K562 (cell line): ENCODE results near the gene CCNL2. TPM values are rescaled to one million over a fixed set of nuclear protein-coding genes. Genes with fewer than 3 reads are reported as not detected.

Experiments used
- ATAC-seq: fragments of 200-7000 bp; cut with Tn5 transposase; 3 replicates; pipeline ENCODE4 v1.9.1; 2020; ENCODE audit warnings: moderate library complexity
- BruUV-seq: library from RNA; stranded (reverse); fragments of 400-500 nt; replicated peaks from 2 replicates; lab custom pipeline; 2021; lab: Mats Ljungman, UMichigan
- CTCF ChIA-PET: fragments of 300-600 bp; formaldehyde crosslinking; extraction: SDS; loops from one replicate; lab custom pipeline; 2021; ENCODE audit warnings: low intra/inter-chr PET ratio; lab: Yijun Ruan, JAX
- POLR2A ChIA-PET: fragments of 300-600, 350-650 bp; sonication (Branson Sonifier 250); formaldehyde crosslinking; extraction: SDS; loops from one replicate; lab custom pipeline; 2021; ENCODE audit warnings: antibody characterized with exemption, inconsistent platforms; lab: Yijun Ruan, JAX
- DNase-seq, 4 experiments: peaks; one replicate each; pipeline versions ENCODE4 v3.0.0 to v3.0.0-alpha.2; 2011 to 2018; ENCODE audit warnings: low spot score in 3 of 4, mixed read lengths in 3 of 4; ENCODE audit errors: extremely low read depth in 1 of 4
- FAIRE-seq: peaks from 2 replicates; lab custom pipeline; 2011; peaks lifted over from hg19 to GRCh38; lab: Jason Lieb, UNC
- H2AFZ ChIP-seq: 2 replicates; pipeline ENCODE4 v1.6.0; 2011; ENCODE audit warnings: low read depth, low read length, control low read depth, inconsistent platforms
- H3K27ac ChIP-seq: fragments of 200-600 bp; 3 replicates; pipeline ENCODE4 v1.8.0; 2011; ENCODE audit warnings: low read depth, mild to moderate bottlenecking, control low read depth, inconsistent platforms, low read length, moderate library complexity, mixed read lengths; ENCODE audit errors: extremely low read depth
- H3K27me3 ChIP-seq, 2 experiments: fragments of 300-600 bp in 1 of 2; 2 replicates in 1 of 2; 3 replicates in 1 of 2; pipeline versions ENCODE4 v1.6.0 to v1.8.0; 2011; ENCODE audit warnings: inconsistent platforms in 2 of 2, low read length in 2 of 2, mild to moderate bottlenecking in 1 of 2, mixed read lengths in 1 of 2, moderate library complexity in 1 of 2; ENCODE audit not compliant: control insufficient read depth in 2 of 2, insufficient read depth in 2 of 2
- H3K36me3 ChIP-seq: fragments of 300-600 bp; 3 replicates; pipeline ENCODE4 v1.8.0; 2011; ENCODE audit warnings: mild to moderate bottlenecking, low read length, inconsistent platforms; ENCODE audit not compliant: control insufficient read depth, insufficient read depth
- H3K4me1 ChIP-seq, 2 experiments: fragments of 200-600 bp in 1 of 2; replicated peaks in 1 of 2; 2 replicates in 1 of 2; 3 replicates in 1 of 2; pipeline versions ENCODE4 v1.5.1 to v1.8.0; 2011; ENCODE audit warnings: inconsistent platforms in 2 of 2, low read length in 2 of 2, mild to moderate bottlenecking in 1 of 2, mixed read lengths in 1 of 2, moderate library complexity in 1 of 2; ENCODE audit not compliant: control insufficient read depth in 2 of 2, insufficient read depth in 2 of 2
- H3K4me2 ChIP-seq: 2 replicates; pipeline ENCODE4 v1.6.1; 2011; ENCODE audit warnings: low read length, control low read depth, inconsistent platforms, mixed read lengths; ENCODE audit not compliant: insufficient read depth
- H3K4me3 ChIP-seq: fragments of 200-600 bp; sonication (generic), shearing (Covaris generic); 2 replicates; pipeline ENCODE4 v1.5.1; 2016; ENCODE audit warnings: control low read depth, inconsistent platforms
- H3K79me2 ChIP-seq: fragments of 200-600 bp; 3 replicates; pipeline ENCODE4 v1.8.0; 2011; ENCODE audit warnings: low read length, inconsistent platforms; ENCODE audit not compliant: control insufficient read depth, insufficient read depth
- H3K9ac ChIP-seq, 2 experiments: 2 replicates each; pipeline versions ENCODE4 v1.6.0 to v1.6.1; 2011; ENCODE audit warnings: low read depth in 2 of 2, low read length in 2 of 2, control low read depth in 1 of 2, inconsistent platforms in 1 of 2, mild to moderate bottlenecking in 1 of 2, mixed read lengths in 1 of 2; ENCODE audit not compliant: insufficient read depth in 1 of 2
- H3K9me1 ChIP-seq: one replicate; pipeline ENCODE4 v1.6.0; 2011; ENCODE audit warnings: inconsistent platforms, mild to moderate bottlenecking, low read length, moderate library complexity; ENCODE audit not compliant: control insufficient read depth, insufficient read depth
- H3K9me3 ChIP-seq: replicated peaks from 2 replicates; pipeline ENCODE4 v1.5.1; 2011; ENCODE audit warnings: low read depth, low read length, inconsistent platforms; ENCODE audit not compliant: control insufficient read depth, insufficient read depth
- H4K20me1 ChIP-seq: replicated peaks from 2 replicates; pipeline ENCODE4 v1.6.1; 2011; ENCODE audit warnings: low read length, inconsistent platforms, mixed read lengths; ENCODE audit not compliant: control insufficient read depth, insufficient read depth
- ARNT ChIP-seq, 2 experiments: fragments of 450-650 bp; IDR thresholded peaks; 2 replicates each; pipeline ENCODE4 v1.6.1; 2016; ENCODE audit warnings: mild to moderate bottlenecking in 1 of 2
- WGBS: fragments of 100-300 bp; shearing (Covaris generic); methylation state at CpG from one replicate; pipeline ENCODE4 v1.1.6; 2016; ENCODE audit warnings: low coverage, mixed read lengths; ENCODE audit not compliant: insufficient coverage; ENCODE audit errors: missing lambda C conversion rate; 5-methylcytosine and 5-hydroxymethylcytosine counted together
- in situ Hi-C: fragments of 300-500 bp; cut with MboI; formaldehyde crosslinking; loops from 4 replicates; pipeline ENCODE4 v1.15.0; 2018; ENCODE audit warnings: inconsistent platforms, mixed read lengths
- intact Hi-C: fragments of 100-400 bp; cut with micrococcal nuclease; formaldehyde crosslinking; loops from 2 replicates; pipeline ENCODE4 v1.14.2; 2022
- polyA plus RNA-seq, 8 experiments: library from polyadenylated mRNA; depleted of rRNA in 4 of 8; stranded (reverse) in 5 of 8; unstranded in 3 of 8; fragments of >200 nt; fragmentation: Nextera tagmentation in 2 of 8; fragmentation: Illumina TruSeq in 1 of 8; extraction: Ambion mirVana in 2 of 8; extraction: Trizol in 1 of 8; gene quantifications; 2 replicates each; pipeline versions ENCODE4 v1.2.1 to v1.2.3, GENCODE V29; 2011 to 2014; ENCODE audit warnings: inconsistent platforms in 1 of 8, missing spikeins in 1 of 8
- total RNA-seq, 7 experiments: library from RNA; depleted of rRNA in 6 of 7; stranded (reverse); fragments of >200 nt in 6 of 7; fragmentation: Illumina TruSeq in 2 of 7; extraction: Trizol in 2 of 7; gene quantifications; 2 replicates each; pipeline versions ENCODE4 v1.2.1 to v1.2.3, GENCODE V29; 2011 to 2021; ENCODE audit warnings: low replicate concordance in 1 of 7
- TF ChIP-seq, protein P1 (sequence below): IDR thresholded peaks from 3 replicates; pipeline ENCODE4 v1.6.1; 2011; ENCODE audit warnings: borderline replicate concordance, mild to moderate bottlenecking, moderate library complexity; ENCODE audit not compliant: insufficient read length; ENCODE audit errors: extremely low read depth
- TF ChIP-seq, protein P2 (sequence below): fragments of 450-650 bp; IDR thresholded peaks from 2 replicates; pipeline ENCODE4 v1.6.1; 2016; ENCODE audit warnings: borderline replicate concordance

CCNL2 gene
- total and polyA plus RNA-seq, 9 of the 15 experiments (the other 6 are each of a cell fraction or from before 2014, with no cell fraction given), result 2.8 to 287 (median 94.5) TPM

DNA sequence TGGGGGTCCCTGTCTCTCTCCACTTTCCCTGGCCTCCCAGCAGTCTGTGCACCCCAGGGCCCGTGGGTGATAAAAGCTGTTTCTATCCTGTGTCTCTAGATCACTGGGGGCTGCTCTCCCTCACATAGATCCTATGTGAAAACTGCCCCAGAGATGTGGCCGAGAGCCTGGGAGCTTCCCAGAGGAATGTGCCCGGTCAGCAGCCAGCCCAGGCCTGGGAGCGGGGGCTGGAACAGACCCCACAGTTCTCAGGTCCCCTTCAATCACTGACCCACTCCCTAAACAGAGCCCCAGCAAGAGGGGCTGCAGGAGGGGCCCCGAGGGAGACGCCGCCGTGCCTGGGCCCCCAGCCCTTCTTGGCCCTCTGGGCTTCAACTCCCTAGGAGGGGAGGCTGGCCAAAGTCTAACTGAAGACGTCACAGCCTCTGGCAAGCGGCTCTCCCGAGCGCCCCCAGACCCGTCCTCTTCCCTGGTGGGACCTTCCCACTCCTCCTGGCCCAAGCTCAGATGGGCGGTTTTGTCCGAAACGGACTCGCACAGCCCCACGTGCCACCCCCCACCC is 41.2 kb downstream of the CCNL2 start:
- FAIRE-seq (peak; percentile 6), ATAC-seq (peak; percentile 6), DNase-seq (no peak)
- WGBS, result 40% methylated on average over 18 of the region's 18 CpGs
- Histone ChIP-seq H3K9me1 (no peaks in the 10 kb centered on the region), H3K27me3 (no peaks in the 10 kb centered on the region; a peak in 1 of 5 replicates), H3K36me3 (no peaks in the 10 kb centered on the region), H3K4me3 (peak overlapping the region; percentile 33), H2AFZ (peak overlapping the region; percentile 99), H3K79me2 (peaks cover 10% of the 10 kb centered on the region; the same call in 2 of the 3 replicates), H3K9ac (peak overlapping the region; percentile 74 to 89), H3K4me2 (peak overlapping the region; percentile 71), H3K27ac (peak overlapping the region; percentile 74), H3K9me3 (0 out of 2 replicates have a peak, but pooled peaks cover 2% of the 10 kb centered on the region), H4K20me1 (no peaks in the 10 kb centered on the region), H3K4me1 (peaks cover 19 to 86% of the 10 kb centered on the region in 2 experiments)
- 0 out of 4 replicates have a peak, but pooled peaks of 1 of the 2 experiments have one; percentile 11 for TF ChIP-seq ARNT (IDR thresholded peaks at IDR 0.05)
- TF ChIP-seq, protein P1, sequence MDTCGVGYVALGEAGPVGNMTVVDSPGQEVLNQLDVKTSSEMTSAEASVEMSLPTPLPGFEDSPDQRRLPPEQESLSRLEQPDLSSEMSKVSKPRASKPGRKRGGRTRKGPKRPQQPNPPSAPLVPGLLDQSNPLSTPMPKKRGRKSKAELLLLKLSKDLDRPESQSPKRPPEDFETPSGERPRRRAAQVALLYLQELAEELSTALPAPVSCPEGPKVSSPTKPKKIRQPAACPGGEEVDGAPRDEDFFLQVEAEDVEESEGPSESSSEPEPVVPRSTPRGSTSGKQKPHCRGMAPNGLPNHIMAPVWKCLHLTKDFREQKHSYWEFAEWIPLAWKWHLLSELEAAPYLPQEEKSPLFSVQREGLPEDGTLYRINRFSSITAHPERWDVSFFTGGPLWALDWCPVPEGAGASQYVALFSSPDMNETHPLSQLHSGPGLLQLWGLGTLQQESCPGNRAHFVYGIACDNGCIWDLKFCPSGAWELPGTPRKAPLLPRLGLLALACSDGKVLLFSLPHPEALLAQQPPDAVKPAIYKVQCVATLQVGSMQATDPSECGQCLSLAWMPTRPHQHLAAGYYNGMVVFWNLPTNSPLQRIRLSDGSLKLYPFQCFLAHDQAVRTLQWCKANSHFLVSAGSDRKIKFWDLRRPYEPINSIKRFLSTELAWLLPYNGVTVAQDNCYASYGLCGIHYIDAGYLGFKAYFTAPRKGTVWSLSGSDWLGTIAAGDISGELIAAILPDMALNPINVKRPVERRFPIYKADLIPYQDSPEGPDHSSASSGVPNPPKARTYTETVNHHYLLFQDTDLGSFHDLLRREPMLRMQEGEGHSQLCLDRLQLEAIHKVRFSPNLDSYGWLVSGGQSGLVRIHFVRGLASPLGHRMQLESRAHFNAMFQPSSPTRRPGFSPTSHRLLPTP, result no peak
- TF ChIP-seq, protein P2, sequence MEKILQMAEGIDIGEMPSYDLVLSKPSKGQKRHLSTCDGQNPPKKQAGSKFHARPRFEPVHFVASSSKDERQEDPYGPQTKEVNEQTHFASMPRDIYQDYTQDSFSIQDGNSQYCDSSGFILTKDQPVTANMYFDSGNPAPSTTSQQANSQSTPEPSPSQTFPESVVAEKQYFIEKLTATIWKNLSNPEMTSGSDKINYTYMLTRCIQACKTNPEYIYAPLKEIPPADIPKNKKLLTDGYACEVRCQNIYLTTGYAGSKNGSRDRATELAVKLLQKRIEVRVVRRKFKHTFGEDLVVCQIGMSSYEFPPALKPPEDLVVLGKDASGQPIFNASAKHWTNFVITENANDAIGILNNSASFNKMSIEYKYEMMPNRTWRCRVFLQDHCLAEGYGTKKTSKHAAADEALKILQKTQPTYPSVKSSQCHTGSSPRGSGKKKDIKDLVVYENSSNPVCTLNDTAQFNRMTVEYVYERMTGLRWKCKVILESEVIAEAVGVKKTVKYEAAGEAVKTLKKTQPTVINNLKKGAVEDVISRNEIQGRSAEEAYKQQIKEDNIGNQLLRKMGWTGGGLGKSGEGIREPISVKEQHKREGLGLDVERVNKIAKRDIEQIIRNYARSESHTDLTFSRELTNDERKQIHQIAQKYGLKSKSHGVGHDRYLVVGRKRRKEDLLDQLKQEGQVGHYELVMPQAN, result 0 out of 2 replicates have a peak, but pooled peaks have one; percentile 14
- POLR2A ChIA-PET, result interaction anchor here (1.0 to 1.3 kb wide), 2 partner anchors 12 to 14 kb away, joined by 3 to 5 read pairs; no protein-coding TSS in a partner anchor
- BruUV-seq, result TSS peak; percentile 81
- in situ Hi-C loops, result no loop called here
- CTCF ChIA-PET, result no interaction called here
- intact Hi-C loops, result no loop called here
